GM18507 (cell line): ENCODE results near the gene ABCD1.
"Not testable (repeated sequence)": the region's sequence is repeated elsewhere in the genome, so short reads cannot be mapped to it uniquely, and the experiment has no call there.

ENCODE experiments used
- DNase-seq: peaks from one replicate; pipeline ENCODE4 v3.0.0; 2011; ENCODE audit warnings: low read depth; ENCODE audit not compliant: insufficient read length; ENCODE audit errors: extremely low spot score
- FAIRE-seq: peaks from 2 replicates; lab custom pipeline; 2011; peaks lifted over from hg19 to GRCh38; lab: Jason Lieb, UNC

Gene ABCD1

GRCh38 chrX:153705403-153706060 lies 19.1 kb upstream of the ABCD1 start:
- DNase-seq: not testable (repeated sequence)

GRCh38 chrX:153706799-153707198 lies 17.9 kb upstream of the ABCD1 start:
- FAIRE-seq: no peak
- no peak for DNase-seq

More at GRCh38 chrX:153705403-153706060, 19.1 kb upstream of the ABCD1 start:
- FAIRE-seq: not testable (repeated sequence)

- FAIRE-seq (no peak), DNase-seq (no peak)
Measured at GRCh38 chrX:153707406-153707805, 17.2 kb upstream of the ABCD1 start.

GRCh38 chrX:153708415-153708814 lies 16.2 kb upstream of the ABCD1 start:
- DNase-seq (no peak), FAIRE-seq (no peak)

- FAIRE-seq: no peak
- DNase-seq: no peak
Measured at GRCh38 chrX:153709726-153710674, 14.7 kb upstream of the ABCD1 start.

- DNase-seq (no peak), FAIRE-seq (no peak)
Measured at GRCh38 chrX:153714256-153714655, 10.4 kb upstream of the ABCD1 start.

GRCh38 chrX:153717445-153717844 lies 7.2 kb upstream of the ABCD1 start:
- DNase-seq: no peak
- FAIRE-seq: no peak

- DNase-seq: no peak
- no peak for FAIRE-seq
Measured at GRCh38 chrX:153719238-153719637, 5.4 kb upstream of the ABCD1 start.

GRCh38 chrX:153719701-153720100 lies 5.0 kb upstream of the ABCD1 start:
- no peak for DNase-seq

GRCh38 chrX:153722704-153723350 lies 1.8 kb upstream of the ABCD1 start:
- DNase-seq (no peak), FAIRE-seq (no peak)

More at GRCh38 chrX:153719701-153720100, 5.0 kb upstream of the ABCD1 start:
- no peak for FAIRE-seq

- DNase-seq (no peak), FAIRE-seq (peak; percentile 71)
Measured at GRCh38 chrX:153723351-153724251, 1.1 kb upstream of the ABCD1 start.

- DNase-seq (no peak), FAIRE-seq (no peak)
Measured at GRCh38 chrX:153725039-153725831, 579 bp downstream of the ABCD1 start.

- FAIRE-seq: no peak
- DNase-seq: no peak
Measured at GRCh38 chrX:153725832-153726285, 1.2 kb downstream of the ABCD1 start.

GRCh38 chrX:153726286-153727122 lies 1.8 kb downstream of the ABCD1 start:
- peak; percentile 100 for FAIRE-seq
- DNase-seq: peak; percentile 53

- FAIRE-seq: peak; percentile 67
- DNase-seq: no peak
Measured at GRCh38 chrX:153727123-153727931, 2.7 kb downstream of the ABCD1 start.

GRCh38 chrX:153728095-153728494 lies 3.4 kb downstream of the ABCD1 start:
- FAIRE-seq: no peak
- DNase-seq: no peak
